GM10266 (cell line): Measurements from ENCODE around the gene MRPL12.
"Not testable (repeated sequence)": the region's sequence is repeated elsewhere in the genome, so short reads cannot be mapped to it uniquely, and the experiment has no call there.

Experiments
- DNase-seq: peaks from one replicate; pipeline ENCODE4 v3.0.0; 2012; ENCODE audit errors: extremely low spot score
- TF ChIP-seq, protein P1 (sequence below): IDR thresholded peaks from 2 replicates; pipeline ENCODE4 v1.5.1; 2012; ENCODE audit warnings: mild to moderate bottlenecking, low read depth; ENCODE audit not compliant: control insufficient read depth, insufficient read depth; ENCODE audit errors: missing control alignments

MRPL12 gene

DNA sequence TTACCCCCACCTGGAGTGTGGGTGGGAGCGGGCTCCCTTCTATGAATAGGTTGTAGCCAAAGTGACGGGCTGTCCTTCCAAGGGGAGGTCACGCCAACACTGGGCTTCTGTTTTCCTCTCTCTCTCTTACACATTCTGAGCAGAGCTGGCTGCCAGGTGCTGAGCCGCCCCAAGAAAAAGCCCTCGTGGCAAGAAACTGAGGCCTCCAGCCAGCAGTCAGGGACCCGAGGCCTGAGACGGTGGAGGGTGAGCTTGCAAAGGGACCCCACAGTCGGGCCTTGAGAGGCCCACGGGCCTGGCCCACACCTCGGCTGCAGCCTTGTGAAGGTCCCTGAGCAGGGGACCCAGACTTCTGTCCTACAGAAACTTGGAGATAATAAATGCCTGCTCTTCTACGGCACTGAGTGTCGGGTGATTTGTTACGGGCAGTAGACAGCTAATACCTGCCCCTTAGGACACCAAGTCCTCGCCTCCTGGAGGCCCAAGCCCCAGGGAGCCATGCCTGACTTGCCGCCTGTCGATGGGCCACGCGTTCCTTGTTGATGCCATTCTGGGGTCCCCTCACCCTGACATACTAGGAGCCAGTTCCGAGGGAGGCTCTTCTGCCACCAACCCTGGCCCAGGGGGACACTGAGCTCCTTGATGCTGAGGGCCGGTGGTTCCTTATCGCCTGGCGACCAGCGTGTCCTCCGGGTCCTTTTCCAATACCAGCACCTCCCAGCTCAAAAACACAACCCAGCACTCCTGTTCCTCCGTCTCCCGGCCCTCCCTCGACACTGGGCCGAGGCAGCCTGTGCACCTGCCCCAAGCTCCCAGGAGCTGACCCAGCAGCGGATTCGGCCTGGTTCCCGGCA lies 35.0 kb downstream of the MRPL12 start:
- TF ChIP-seq, protein P1, sequence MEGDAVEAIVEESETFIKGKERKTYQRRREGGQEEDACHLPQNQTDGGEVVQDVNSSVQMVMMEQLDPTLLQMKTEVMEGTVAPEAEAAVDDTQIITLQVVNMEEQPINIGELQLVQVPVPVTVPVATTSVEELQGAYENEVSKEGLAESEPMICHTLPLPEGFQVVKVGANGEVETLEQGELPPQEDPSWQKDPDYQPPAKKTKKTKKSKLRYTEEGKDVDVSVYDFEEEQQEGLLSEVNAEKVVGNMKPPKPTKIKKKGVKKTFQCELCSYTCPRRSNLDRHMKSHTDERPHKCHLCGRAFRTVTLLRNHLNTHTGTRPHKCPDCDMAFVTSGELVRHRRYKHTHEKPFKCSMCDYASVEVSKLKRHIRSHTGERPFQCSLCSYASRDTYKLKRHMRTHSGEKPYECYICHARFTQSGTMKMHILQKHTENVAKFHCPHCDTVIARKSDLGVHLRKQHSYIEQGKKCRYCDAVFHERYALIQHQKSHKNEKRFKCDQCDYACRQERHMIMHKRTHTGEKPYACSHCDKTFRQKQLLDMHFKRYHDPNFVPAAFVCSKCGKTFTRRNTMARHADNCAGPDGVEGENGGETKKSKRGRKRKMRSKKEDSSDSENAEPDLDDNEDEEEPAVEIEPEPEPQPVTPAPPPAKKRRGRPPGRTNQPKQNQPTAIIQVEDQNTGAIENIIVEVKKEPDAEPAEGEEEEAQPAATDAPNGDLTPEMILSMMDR = no peak
- DNase-seq = no peak

DNA sequence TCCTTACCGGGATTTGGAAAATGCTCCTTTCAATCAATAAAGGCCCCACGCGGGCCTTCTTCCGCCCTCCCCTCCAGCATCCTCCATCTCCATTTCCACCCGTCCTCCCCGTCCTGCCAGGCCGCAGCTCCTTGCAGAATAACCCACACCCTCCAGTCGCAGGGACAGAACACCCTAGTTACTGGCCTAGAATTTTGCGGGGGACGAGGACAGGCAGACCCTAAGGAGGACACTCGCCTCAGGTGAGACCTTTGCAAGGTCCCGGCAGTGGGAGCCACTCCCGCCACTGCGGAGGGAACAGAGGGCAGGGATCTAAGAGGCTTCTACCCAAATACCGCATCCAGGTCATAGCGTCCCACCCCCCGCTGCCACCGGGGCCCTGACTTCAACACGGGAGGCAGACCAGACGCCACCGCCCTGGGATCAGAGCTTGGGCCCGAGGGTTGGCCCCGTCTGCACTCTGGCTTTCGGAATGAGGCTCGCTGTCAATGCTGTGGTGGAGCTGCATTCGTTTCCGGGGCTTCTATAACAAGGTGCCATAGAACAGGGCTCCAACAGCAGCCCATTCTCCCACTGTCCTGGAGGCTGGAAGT lies 35.7 kb downstream of the MRPL12 start:
- no peak for DNase-seq
- TF ChIP-seq, protein P1 = no peak

DNA sequence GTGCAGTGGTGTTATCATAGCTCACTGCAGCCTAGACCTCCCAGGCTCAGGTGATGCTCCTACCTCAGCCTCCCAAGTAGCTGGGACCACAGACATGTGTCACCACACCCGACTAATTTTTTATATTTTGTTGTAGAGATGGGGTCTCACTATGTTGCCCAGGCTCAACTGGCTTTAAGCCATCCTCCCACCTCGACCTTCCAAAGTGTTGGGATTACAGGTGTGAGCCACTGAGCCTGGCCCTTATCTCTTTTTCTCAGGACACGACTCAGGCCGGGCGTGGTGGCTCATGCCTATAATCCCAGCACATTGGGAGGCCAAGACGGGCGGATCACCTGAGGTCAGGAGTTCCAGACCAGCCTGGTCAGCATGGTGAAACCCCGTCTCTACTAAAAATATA lies 36.4 kb downstream of the MRPL12 start:
- DNase-seq = not testable (repeated sequence)

DNA sequence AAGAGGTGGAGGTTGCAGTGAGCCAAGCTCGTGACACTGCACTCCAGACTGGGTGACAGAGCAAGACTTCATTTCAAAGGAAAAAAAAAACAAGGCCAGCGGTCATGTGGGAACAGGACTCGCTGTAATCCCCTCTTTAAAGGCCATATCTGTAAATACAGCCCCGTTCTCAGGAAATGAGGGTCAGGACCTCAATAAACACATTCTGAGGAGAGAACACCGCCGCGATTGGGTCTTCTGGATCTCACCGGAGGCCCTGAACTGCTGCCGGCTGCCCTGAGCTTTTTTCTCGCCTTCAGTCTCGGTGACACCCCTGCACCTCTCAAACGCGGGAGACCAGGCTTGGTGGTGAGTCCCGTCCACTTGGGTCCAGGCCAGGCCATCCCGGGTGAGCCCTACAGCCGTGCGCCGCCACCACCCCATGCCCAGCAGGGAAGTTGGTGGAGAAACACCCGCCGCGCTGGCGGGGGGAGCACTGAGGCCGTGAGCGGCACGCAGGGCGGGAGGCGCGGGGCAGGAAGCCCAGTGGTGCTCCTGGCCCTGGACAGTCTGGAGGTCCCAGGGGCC lies 37.3 kb downstream of the MRPL12 start:
- TF ChIP-seq, protein P1 = no peak

DNA sequence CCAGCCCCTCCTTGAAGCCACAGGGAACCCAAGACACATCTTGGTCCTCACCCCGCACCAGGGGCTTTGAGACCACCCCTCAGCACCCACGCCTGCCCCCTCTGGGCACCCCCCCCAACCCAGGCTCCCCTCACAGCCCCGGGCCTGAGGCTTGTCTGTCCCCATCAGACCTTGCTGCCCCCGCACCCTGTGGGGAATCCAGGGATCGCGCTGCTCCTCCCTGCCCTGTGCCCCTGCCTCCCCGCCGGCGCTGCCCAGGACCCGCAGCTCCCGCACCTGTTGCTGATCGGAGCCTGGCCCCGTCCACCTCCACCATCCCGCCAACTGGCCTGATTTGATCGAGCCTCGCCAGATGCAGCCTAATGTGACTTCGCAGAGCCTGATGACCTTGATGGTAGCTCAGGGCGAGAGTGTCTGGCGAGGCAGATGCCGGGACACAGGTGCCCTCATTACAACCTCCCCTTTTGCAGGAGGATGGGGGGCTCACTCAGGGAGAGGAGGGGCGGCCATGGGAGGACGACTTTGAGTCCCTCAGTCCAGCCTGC lies 38.0 kb downstream of the MRPL12 start:
- DNase-seq = no peak
- TF ChIP-seq, protein P1 = no peak

More for the DNA sequence above, 37.3 kb downstream of the MRPL12 start:
- DNase-seq = no peak

DNA sequence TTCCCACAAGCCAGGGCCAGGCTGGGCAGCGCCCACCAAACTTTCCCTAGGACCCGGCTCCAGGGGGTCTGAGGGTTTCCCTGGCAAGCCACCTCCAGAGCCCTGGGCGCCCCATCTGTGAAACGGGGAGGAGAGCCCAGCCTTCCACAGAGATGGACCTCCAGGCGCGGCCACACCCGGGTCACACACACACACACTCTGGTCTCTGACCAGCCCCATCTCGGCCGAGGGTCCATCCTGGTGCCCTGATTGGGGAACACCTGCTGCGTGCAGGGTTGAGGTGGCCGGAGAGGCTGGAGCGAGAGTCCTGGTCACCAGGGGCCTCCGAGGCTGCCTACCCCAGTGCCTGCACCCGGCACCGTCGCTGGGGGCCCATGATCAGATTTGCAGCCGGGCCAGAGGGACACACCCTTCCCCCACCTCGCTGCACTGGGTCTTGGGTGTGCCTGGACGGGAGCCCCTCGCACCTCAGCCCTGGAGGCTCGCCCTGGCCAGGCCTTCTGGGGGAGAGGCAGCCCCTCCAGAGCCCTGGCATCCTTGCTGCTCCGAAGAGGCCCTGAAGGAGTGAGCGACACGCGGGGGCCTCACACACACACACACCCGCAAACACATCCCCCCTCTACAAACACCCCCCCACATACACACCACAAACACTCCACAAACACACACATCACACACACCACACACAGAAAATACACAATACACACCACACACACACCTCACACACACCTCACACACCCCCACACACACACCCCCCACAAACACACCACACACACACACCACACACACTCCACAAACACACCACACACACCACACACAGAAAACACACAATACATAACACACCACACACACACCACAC lies 38.7 kb downstream of the MRPL12 start:
- TF ChIP-seq, protein P1 = no peak
- DNase-seq = no peak
